GM18507 (cell line): ENCODE measurements around the gene GAPT.
"Not testable (repeated sequence)": the region's sequence is repeated elsewhere in the genome, so short reads cannot be mapped to it uniquely, and the experiment has no call there.

Source experiments
- DNase-seq: peaks from one replicate; pipeline ENCODE4 v3.0.0; 2011; ENCODE audit warnings: low read depth; ENCODE audit not compliant: insufficient read length; ENCODE audit errors: extremely low spot score
- FAIRE-seq: peaks from 2 replicates; lab custom pipeline; 2011; peaks lifted over from hg19 to GRCh38; lab: Jason Lieb, UNC

The GAPT gene

DNA sequence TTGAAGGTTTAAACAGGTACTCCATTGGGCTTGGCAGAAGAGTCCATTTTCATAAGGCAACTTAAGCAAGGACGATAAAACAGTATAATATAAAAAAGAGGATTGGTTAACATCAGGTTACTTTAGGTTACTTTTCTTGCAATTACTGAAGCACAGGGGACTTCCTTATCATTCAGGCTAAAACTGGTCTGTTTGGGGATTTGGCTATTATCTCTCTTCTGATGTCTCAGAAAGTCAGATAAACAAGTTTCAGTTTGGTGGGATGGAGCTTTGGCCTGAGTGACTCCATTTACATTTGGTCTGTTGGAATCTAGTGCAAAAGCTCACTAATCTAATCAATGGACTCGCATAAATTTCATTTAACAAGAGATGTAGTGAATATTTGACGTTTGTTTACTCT, 8.0 kb downstream of the GAPT start:
- no peak for DNase-seq
- no peak for FAIRE-seq

DNA sequence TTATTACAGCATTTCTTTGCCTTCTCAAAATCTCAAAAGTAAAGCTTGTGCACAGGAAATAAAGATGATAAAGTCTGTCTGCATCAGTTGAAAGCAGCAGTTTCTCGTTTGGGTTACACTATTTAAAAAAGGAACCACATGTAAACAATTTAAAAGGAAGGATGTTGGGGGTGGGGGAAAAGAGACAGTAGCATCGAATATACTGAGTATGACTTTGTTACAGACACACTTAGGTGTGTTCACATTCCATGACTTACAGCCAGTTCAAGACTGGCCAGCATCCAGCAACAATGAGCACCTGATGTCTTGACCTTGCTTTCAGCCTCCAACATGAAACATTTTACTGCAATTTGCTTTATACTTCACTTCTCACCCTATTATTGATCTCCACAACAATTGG, 8.7 kb downstream of the GAPT start:
- FAIRE-seq (no peak), DNase-seq (no peak)

DNA sequence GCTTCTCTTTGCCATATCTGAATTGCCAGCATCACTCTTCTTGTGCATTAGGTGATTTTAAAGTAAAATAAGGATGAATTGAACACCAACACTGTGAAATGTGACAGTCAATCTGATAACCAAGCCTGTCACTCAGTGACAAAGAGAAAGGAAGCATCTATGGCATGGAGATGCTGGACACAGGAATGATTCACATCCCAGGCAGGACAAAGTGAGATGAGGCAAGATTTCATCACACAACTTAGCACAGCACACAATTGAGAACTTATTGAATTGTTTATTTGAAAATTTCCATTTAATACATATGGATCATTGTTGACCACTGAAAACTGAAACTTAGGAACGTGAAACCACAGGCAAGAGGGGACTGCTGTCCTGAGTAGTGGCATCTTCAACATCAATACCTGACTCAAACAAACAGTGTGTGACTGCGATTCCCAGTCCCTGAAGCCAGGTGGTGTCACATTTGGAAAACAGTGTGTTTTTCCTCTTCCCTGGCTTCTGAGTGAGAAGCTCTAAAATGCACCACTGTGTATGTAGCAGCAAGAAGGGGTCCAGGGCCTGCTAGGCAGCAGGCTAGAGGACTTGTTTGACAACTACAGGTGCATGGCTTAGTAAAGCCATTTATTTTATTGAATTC, 10.7 kb downstream of the GAPT start:
- no peak for FAIRE-seq

DNA sequence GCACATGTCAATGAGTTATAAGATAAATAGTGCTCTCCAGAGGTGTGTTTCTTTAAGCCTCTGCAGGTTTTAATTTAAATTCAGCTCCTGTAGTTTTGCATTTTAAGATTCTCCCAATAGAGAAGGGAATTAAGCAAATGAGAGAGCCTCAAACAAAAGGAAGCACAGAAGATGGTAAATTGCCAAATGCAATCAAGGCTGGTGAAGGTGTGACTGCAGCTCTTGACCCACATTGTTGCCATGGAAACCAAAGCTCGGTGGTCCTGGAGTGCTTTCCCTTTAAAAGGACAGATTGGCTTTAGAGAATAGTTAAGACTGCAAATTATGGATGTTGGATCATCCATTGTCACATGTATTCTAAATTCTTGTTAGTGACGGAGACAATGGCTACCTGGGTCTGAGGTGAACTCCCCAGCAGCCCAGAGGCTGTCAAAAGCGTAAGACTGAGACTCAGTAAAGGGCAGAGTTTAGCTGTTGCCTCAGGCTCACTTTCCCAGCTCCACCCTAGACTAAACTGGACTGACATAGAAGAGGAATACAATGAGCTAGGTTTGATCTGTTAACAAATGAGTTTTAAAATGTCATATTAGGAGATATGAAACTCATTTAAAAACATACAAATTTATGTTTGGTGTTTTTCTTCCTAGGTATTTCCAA, 12.3 kb downstream of the GAPT start:
- no peak for FAIRE-seq
- no peak for DNase-seq

More for the DNA sequence above, 10.7 kb downstream of the GAPT start:
- no peak for DNase-seq

DNA sequence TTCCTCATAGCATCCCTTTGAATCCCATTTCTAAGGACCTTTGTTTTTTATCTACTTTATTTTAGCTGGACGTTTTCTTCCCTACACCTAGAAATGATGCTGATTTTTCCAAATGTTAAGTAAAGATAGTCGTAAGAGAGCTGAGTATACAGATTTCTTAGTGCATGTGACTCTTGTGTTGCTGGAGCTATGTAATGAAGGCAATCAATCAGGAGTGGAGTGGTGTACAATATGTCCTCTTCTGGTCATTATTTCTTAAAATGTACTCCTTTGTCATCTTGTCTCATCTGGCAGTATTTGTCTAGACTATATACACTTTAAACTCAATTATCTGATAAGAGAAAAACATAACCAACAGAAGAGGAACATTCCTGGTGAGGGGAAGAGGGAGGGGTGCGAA, 13.5 kb downstream of the GAPT start:
- no peak for DNase-seq
- FAIRE-seq, result no peak

DNA sequence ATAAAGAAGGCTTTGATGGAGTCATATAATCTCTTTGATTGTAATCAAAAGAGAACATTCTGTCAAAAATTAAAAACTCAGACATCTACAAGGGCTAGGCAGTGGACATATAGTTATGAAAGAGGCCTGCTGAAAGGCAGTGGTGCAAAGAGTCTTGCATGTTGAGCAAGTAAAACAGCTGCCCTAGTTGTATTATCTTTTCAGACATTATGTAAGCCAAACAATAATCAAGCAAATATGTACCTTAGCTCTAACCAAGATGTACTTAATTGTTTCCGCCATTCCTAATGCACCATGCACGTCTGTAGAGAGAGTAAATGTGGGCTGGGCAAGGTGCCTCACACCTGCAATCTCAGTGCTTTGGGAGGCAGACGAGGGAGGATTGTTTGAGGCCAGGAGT, 14.3 kb downstream of the GAPT start:
- FAIRE-seq (peak; percentile 41), DNase-seq (no peak)

DNA sequence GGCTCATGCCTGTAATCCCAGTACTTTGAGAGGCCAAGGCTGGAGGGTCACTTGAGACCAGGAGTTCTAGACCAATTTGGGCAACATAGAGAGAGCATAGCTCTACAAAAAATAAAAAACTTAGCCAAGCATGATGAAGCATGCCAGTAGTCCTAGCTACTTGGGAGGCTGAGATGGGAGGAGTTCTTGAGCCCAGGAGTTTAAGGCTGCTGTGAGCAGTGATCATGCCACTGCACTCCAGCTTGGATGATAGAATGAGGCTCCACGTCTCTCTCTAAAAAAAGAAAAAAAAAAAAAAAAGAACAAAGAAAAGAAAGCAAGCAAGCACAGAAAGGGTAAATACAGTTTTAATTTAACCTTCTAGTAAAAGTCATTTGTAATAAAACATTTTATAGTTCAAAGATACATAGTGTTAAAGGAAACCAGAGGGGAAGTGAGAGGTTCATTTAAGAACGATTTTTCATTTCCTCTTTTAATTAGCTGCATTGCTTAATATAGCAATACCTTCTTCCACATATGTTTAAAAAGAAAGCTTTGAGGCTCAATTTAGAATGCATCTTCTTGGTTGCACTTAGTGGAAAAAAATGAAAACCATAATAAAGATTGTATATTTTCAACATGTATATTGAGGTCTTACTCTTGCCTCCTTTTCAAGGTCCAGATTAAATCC, 14.9 kb downstream of the GAPT start:
- FAIRE-seq, result peak; percentile 44
- DNase-seq, result no peak

DNA sequence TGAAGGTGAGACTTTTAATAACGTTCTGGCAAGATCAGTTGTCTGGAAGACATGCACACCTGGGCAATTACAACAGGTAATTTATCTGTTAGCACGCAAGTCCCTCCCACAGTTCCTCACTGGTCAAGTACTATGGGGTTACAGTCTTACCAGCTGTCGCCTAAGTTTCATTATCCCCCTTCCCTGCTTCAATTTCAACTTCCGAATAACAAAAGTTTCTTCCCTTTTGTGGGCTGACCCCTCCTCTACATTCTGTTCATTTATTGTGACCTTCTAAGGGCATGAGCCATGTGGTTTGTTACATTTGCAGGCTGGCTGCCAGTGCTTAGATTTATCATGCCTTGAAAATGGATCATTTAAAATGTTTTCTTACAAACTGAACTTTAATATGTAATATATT, 16.5 kb downstream of the GAPT start:
- no peak for FAIRE-seq
- DNase-seq, result no peak

DNA sequence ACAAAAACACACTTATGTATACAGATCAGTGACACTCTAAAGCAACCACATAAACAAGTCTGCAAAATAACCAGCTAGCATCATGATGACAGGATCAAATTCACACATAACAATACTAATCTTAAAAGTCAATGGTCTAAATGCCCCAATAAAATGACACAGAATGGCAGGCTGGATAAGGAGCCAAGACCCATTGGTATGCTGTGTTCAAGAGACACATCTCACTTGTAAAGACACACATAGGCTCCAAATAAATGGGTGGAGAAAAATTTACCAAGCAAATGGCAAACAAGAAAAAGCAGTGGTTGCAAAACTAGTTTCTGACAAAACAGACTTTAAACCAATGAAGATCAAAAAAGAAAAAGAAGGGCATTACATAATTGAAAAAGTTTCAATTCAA, 26.0 kb downstream of the GAPT start:
- DNase-seq, result no peak
- no peak for FAIRE-seq

DNA sequence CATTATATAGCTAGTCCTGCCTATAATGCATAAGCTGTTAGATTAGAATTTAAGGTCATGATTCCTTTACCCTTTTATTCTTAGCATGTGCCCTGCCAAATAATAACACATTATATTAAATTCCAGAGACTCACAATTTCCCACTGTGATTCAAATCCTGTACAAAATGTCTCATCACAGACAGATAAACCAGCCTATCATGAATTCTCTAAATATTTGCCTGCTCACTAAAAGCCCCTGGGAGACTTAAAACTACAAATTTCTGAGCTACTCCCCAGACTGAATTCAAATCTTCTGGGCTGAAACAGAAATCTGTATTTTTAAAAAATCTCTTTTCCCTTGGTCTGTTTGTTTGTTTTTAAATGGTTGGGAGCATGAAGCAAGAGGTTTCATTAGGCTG, 32.7 kb downstream of the GAPT start:
- no peak for FAIRE-seq
- DNase-seq, result no peak

DNA sequence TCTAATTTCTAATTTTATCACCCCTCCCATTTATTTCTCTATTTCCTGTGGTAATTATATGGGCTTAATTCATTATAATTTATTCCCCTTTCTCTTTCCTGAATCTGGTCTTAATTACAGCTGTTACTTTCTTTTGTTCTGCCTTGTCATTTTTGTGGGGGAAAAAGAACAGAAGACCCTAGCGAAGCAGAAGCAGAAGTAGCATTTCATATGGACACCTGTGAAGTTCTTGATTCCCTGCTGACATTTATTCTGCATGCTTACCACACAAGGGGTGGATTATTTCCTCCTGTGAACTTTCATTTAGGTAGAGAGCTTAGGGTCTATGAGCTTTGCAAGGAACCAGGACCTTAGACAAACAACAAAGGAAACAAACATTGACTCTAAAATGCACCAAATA, 33.3 kb downstream of the GAPT start:
- DNase-seq (no peak), FAIRE-seq (no peak)

DNA sequence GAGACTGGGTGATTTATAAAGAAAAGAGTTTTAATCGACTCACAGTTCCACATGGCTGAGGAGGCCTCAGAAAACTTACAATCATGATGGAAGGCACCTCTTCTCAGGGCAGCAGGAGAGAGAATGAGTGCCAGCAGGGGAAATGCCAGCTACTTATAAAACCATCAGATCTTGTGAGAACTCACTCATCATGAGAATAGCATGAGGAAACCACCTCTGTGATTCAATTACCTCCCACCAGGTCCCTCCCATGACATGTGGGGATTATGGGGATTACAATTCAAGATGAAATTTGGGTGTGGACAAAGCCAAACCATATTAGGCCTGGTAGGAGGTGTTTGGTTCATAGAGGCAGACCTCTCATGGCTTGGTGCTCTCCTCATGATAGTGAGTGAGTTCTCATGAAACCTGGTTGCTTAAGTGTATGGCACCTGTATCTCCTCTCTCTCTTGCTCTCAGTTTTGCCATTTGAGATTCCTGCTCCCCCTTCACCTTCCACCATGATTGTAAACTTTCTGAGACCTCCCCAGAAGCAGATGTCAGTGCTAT, 39.8 kb downstream of the GAPT start:
- FAIRE-seq, result no peak

DNA sequence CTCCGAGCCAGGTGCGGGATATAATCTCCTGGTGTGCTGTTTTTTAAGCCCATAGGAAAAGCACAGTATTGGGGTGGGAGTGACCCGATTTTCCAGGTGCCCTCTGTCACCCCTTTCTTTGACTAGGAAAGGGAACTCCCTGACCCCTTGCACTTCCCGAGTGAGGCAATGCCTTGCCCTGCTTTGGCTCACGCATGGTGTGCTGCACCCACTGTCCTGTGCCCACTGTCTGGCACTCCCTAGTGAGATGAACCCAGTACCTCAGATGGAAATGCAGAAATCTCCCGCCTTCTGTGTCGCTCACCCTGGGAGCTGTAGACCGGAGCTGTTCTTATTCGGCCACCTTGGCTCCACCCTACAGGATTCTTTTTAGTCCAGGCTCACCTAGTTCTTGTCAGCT, 50.7 kb downstream of the GAPT start:
- DNase-seq, FAIRE-seq: not testable (repeated sequence)

More for the DNA sequence above, 39.8 kb downstream of the GAPT start:
- no peak for DNase-seq

DNA sequence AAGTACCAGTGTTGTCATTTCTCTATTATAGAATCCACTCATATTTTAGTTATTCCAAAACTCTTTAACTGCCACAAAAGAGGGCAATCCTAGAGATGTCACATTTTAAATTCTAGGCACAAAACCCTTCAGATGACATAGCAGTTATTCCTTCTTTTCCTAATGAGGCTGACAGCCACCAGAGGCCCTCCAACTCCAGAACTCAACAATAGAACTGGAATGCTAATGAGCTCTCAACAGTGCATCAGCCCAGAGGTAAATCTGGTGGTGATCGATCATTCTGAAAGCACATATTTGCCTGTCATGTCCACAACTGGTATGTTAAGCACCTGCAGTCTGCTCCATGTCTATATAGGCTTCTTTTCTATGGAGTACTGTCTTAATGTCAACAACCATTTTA, 51.5 kb downstream of the GAPT start:
- DNase-seq, result no peak
- no peak for FAIRE-seq

DNA sequence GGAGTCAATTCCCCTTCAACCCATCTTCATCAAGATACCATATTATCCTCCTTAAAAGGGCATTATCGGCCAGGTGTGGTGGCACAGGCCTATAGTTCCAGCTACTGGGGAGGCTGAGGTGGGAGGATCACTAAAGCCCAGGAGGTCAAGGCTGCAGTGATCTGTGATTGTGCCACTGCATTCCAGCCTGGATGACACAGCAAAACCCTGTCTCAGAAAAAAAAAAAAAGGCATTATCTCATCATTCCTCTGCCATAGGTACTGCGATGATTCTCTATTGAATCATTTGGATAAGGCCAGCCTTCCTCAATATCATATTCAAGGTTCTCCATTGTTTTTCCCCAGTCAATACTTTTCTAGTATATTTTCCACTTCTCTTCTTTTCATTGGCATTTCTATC, 52.5 kb downstream of the GAPT start:
- FAIRE-seq, result no peak
- DNase-seq, result no peak

DNA sequence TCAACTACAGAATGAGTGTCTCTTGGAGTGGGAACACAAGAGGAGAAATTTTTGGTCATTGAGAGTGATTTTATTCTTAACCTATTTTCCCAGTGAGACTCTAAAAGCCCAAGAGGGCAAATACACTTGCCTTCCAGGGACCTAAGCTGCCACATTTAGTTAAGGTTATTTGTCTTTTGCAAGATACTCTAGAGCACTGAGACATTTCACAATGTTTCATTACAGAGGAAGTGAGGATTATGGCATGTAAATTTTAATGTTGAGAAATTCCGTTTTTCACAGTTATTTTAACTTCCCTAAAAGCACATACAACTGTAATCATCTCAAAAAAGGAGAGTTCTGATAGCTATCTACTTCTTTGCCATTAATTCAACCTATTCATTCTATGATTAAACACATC, 53.0 kb downstream of the GAPT start:
- no peak for DNase-seq
- no peak for FAIRE-seq

DNA sequence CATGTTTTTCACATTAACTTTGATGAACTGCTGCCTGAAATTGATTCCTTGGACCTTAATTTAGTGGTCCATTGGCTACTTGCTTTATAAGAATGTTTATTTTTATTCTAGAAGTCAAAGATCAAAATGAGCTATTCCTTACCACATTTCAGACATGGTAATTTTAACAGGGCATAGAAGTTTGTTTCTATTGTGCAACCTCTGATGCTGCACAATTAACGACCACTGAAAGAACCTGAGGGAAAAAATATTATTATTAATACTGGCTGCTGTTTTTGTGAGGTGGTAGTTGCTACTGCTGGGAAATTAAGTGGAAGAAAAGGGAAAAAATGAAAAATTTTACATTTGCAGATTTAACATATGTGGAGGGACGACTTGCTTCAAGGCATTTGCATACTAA, 53.7 kb downstream of the GAPT start:
- no peak for FAIRE-seq

DNA sequence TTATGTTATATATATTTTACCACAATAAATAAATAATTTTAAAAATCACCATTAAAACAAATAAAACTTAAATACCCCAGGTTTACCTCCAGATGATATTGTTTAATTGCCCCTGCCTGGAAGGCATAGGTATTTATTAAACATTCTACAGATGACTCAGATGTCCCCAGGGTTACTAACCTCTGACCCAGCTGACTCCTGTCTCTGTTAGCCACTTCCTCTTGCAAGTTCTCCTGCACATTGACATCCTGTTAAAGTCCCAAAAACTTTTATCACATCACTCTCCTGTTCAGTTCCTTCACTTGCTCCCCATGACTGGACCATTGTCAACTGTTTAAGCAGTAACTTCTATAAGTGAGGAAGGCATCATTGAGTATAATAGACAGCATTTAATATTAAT, 54.7 kb downstream of the GAPT start:
- peak; percentile 25 for DNase-seq
- FAIRE-seq, result peak; percentile 79

More for the DNA sequence above, 53.7 kb downstream of the GAPT start:
- DNase-seq, result no peak
